CD4-positive, alpha-beta T cell treated with Interleukin-4 for 4 hours (primary cell): ENCODE data around the gene CCDC78.

Experiments
- DNase-seq: peaks from one replicate; pipeline ENCODE4 v3.0.0-alpha.2; 2020

Gene CCDC78

DNA sequence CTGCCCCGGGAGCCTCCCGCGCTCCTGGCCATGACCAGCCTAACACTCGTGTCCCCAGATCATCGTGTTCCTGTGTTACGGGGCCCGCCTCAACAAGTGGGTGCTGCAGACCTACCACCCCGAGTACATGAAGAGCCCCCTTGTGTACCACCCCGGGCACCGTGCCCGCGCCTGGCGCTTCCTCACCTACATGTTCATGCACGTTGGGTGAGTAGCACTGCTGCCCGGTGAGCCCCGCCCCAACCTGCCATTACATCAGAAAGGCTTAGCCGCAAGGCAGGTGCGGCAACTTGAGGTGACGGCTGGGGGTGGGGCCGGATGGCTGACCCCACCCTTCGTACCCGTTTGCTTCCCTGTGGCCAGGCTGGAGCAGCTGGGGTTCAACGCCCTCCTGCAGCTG, 49.3 kb downstream of the CCDC78 start:
- DNase-seq, result peak; percentile 37

DNA sequence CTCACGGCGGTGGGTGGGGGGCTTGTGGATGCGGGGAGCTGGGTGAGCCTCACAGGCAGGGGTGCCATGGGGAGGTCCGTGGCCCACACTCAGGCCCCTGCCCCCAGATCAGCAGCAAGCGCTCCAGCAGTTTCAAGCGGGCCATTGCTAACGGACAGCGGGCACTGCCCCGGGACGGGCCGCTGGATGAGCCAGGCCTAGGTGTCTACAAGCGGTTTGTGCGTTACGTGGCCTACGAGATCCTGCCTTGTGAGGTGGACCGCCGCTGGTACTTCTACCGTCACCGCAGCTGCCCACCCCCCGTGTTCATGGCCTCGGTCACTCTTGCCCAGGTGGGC, 49.7 kb downstream of the CCDC78 start:
- DNase-seq, result no peak

DNA sequence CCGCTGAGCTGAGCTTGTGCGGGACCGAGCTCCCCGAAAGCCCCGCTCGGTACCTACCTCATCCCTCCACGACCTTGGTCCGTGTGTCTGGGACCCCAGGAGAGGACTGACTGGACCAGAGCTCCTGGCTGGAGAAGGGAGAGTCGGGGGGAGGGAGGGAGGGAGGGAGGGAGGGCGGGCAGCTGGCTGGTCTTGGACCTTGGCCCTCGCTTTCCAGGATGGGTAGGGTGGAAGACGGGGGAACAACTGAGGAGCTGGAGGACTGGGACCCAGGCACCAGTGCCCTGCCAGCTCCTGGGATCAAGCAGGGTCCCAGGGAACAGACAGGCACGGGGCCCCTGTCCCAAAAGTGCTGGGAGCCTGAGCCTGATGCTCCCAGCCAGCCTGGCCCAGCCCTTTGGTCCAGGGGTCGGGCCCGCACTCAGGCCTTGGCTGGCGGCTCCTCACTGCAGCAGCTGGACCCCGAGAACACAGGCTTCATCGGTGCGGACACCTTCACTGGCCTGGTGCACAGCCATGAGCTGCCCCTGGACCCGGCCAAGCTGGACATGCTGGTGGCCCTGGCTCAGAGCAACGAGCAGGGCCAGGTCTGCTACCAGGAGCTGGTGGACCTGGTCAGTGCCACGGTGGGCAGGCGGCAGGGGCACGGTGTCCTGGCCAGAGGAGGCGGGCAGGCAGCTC, 50.2 kb downstream of the CCDC78 start:
- DNase-seq, result no peak

DNA sequence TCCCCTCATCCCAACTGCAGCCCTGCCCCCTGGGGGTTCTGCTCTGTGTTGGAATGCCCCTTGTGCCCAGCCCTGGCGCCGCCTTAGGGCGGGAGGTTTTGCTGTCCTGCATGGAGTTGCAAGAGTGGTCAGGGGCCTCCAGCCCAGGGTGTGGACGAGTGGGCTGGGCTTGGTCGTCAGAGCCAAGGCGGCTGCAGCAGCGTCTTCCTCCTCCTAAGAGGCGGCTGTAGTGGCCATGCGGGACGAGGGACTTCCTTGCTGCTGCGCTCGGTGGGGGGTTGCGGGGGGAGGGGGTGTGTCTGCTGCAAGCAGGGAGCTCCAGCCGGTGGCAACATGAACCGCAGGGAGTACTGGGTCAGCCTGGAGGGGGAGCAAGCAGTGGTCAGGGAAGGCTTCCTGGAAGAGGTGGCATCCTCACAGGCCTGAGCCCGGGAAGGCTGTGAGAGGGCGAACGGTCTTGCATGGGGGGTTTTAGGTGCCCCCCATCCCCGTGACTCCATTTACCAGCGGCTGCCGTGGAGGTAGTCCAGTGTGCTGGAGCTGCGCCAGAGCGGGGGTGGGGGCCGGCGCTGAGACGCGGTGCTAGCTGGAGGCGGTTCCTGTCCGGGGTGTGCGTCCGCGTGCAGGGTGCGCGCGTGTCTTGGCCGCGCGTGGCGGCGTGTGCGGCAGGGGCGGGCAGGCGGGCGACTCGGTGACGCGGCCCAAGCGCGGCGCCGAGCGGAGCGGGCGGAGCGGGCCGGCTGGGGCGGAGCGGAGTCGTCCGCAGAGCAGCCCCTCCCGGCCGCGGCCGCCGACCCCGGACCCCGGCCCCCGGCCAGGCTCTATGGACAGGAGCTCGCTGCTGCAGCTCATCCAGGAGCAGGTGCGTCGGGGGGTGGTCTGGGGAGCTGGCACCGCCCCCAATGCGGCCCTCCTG, 51.0 kb downstream of the CCDC78 start, which contains the start of gene RHBDL1:
RHBDL1 (plus strand) TSS at position 704 of the 916 bp plus-strand sequence; CDS start at position 824, 120 bp downstream.
- no peak for DNase-seq

DNA sequence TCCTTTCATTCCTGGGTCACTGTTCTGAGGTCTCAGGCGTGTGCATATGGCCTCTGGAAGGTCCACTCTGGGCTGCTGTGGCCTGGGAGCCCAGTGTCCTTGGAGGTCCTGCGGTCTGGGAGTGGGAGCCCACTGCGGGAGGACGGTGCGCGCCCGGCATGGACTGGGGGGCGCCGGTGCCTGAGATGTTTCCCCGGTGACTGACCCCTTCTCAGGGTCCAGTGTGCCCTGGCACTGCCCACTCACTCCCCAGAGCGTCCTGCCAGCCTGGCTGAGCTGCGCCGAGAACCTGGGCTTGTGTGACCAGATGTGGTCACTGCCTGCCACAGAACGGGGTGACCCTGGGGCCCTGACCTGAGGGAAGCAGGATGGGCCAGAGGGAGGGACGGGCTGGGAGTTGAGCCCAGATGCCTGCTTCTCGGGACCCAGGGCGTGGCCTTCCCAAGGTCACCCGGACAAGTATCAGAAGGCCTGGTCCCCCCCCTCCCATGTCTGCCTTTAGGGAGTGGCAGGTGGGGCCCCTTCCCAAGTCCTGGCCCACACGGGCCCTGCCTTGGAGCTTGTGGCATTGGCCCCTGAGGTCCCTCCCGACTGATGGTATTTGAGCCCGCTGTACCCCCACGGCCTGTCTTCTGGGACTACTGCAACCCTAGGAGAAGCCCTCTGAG, 51.9 kb downstream of the CCDC78 start:
- no peak for DNase-seq

DNA sequence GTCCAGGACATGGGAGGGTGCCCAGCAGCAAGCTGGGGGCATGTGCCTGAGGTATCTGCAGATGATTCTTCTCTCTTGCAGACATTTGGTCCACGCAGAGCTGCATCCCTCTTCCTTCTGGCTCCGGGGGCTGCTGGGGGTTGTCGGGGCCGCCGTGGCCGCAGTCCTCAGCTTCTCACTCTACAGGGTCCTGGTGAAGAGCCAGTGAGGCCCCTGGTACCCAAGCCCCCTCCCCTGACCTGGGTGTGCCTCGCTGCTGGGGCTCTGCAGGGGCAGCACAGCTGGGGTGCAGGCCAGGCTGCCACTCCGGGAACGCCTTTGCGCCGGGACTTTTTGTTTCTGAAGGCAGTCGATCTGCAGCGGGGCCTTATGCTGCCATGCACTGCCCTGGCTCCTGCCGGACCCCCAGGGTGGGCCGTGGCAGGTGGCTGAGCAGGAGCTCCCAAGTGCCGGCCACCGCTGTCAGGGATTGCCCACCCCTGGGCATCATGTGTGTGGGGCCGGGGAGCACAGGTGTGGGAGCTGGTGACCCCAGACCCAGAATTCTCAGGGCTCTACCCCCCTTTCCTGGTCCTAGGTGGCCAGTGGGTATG, 52.7 kb downstream of the CCDC78 start:
- DNase-seq, result no peak

DNA sequence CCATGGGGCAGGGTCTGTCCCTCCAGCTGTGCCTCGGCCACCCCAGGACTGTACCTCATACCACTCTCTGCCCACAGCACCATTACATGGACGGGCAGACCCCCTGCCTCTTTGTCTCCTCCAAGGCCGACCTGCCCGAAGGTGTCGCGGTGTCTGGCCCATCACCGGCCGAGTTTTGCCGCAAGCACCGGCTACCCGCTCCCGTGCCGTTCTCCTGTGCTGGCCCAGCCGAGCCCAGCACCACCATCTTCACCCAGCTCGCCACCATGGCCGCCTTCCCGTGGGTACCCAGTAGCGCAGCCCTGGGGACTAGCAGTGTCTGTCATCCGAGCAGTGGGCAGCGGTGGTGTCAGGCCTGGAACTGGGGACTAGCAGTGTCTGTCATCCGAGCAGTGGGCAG, 53.4 kb downstream of the CCDC78 start:
- DNase-seq, result no peak
